SK-N-MC (cell line): ENCODE data around the gene GRM5.

Experiments
- EZH2 ChIP-seq: fragments of 200-600 bp; sonication (generic); IDR thresholded peaks from one replicate; pipeline ENCODE4 v1.6.1; 2017; ENCODE audit warnings: antibody characterized with exemption
- POLR2AphosphoS5 ChIP-seq: IDR thresholded peaks from 2 replicates; pipeline ENCODE4 v1.6.1; 2012; ENCODE audit warnings: mild to moderate bottlenecking, low read depth, low read length, borderline replicate concordance

- TF ChIP-seq EZH2 = no peak
- TF ChIP-seq POLR2AphosphoS5 = no peak
Observed at GRCh38 chr11:88494848-88495247, 570.9 kb downstream of the GRM5 start.
